Type B pancreatic cell (in vitro differentiated cells): ENCODE measurements around the gene TOX3. TPM values are rescaled to one million over a fixed set of nuclear protein-coding genes. Genes with fewer than 3 reads are reported as not detected.

Experiments used
- DNase-seq: peaks from one replicate; pipeline ENCODE4 v3.0.0; 2021; ENCODE audit warnings: mixed read lengths; ENCODE audit not compliant: unreplicated experiment; ENCODE audit errors: extremely low spot score
- H3K27ac Mint-ChIP-seq: 2 replicates; pipeline ENCODE4 v1.8.0; 2021; ENCODE audit warnings: mild to moderate bottlenecking, mixed read lengths
- H3K27me3 Mint-ChIP-seq: 2 replicates; pipeline ENCODE4 v1.8.0; 2021; ENCODE audit warnings: mixed read lengths
- H3K36me3 Mint-ChIP-seq: 2 replicates; pipeline ENCODE4 v1.8.0; 2021; ENCODE audit warnings: mixed read lengths
- H3K4me1 Mint-ChIP-seq: one replicate; pipeline ENCODE4 v1.8.0; 2021; ENCODE audit warnings: mixed read lengths; ENCODE audit not compliant: unreplicated experiment
- H3K4me3 Mint-ChIP-seq: 2 replicates; pipeline ENCODE4 v1.8.0; 2021; ENCODE audit warnings: mild to moderate bottlenecking, mixed read lengths
- H3K9me3 Mint-ChIP-seq: 2 replicates; pipeline ENCODE4 v1.8.0; 2021; ENCODE audit warnings: mixed read lengths
- total RNA-seq: library from RNA; stranded (reverse); gene quantifications from 2 replicates; pipeline ENCODE4 v1.2.1, GENCODE V29; 2021; ENCODE audit warnings: low replicate concordance
- TF ChIP-seq, protein P1 (sequence below): fragments of 200-600 bp; sonication (generic); conservative IDR thresholded peaks from 2 replicates; pipeline ENCODE4 v1.5.0; 2021; ENCODE audit warnings: antibody characterized with exemption, mild to moderate bottlenecking

TOX3 gene
- total RNA-seq, 1 donor from 2014 or later, result 18.4 TPM

DNA sequence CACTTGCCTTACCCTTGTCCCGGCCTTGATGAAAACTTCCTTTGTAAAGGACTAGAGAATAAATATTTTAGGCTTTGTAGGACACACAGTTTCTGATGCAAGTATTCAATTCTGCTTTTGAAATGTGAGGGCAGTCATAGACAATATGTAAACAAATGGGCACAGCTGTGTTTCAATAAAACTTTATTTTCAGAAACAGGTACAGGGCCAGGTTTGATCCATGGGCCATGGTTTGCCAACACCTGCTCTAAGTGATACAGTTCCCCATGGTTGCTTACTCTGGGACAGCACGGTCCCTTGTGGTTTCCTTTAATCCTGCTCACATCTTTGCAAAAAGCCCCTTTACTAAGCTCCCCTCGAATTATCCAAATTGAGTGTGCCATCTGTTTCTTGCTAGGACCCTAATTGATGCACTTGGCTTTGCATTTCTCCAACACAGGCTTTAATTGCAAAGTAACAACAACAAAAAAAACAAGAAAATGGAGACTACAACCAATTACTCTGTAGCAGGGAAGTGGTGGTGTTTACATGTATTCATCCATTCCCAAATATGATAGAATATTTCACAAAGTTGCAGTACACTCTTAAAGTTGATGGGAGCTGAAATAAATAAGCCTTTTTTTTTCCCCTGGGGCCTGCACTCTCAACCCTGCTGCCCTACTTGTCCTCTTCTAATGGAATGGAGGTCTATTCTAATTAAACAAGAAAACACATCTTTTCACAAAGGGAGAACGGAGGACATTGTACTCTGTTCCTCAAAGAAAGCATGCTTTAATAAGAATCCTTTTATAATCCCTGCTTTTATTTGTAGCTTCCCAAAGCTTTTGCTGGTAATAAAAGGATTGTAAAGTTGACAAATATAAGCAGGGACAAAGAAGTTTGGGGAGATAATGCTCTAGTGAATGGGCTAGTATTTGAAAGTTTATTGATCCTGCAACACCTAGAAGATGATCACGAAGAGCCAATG, 37.7 kb upstream of the TOX3 start:
- H3K4me1 Mint-ChIP-seq, result no peaks in the 10 kb centered on the region
- peaks cover 20% of the 10 kb centered on the region for H3K27me3 Mint-ChIP-seq
- no peak for DNase-seq
- TF ChIP-seq, protein P1, sequence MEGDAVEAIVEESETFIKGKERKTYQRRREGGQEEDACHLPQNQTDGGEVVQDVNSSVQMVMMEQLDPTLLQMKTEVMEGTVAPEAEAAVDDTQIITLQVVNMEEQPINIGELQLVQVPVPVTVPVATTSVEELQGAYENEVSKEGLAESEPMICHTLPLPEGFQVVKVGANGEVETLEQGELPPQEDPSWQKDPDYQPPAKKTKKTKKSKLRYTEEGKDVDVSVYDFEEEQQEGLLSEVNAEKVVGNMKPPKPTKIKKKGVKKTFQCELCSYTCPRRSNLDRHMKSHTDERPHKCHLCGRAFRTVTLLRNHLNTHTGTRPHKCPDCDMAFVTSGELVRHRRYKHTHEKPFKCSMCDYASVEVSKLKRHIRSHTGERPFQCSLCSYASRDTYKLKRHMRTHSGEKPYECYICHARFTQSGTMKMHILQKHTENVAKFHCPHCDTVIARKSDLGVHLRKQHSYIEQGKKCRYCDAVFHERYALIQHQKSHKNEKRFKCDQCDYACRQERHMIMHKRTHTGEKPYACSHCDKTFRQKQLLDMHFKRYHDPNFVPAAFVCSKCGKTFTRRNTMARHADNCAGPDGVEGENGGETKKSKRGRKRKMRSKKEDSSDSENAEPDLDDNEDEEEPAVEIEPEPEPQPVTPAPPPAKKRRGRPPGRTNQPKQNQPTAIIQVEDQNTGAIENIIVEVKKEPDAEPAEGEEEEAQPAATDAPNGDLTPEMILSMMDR, result no peak
- H3K4me3 Mint-ChIP-seq, result no peak overlapping the region
- H3K9me3 Mint-ChIP-seq, result no peaks in the 10 kb centered on the region
- H3K27ac Mint-ChIP-seq, result no peak overlapping the region
- no peaks in the 10 kb centered on the region for H3K36me3 Mint-ChIP-seq

DNA sequence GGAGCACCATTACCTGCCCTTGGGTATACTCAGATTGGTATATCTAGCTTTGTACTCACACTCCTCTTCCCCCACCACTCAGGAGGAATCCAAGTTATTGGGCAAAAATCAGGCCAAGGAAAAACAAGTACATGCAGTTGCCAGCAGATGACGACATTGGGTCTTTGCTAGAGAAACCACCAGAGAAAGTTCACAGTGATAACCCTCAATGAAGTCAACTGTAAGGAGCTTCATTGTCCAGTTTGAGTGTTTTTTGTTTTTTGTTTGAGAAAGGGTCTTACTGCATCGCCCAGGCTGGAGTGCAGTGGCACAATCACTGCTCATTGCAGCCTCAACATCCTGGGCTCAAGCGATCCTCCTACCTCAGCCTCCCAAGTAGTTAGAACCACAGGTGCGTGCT, 34.6 kb upstream of the TOX3 start:
- TF ChIP-seq, protein P1, result peak; percentile 41
- Mint-ChIP-seq H3K4me3 (no peak overlapping the region), H3K27me3 (peaks cover 18% of the 10 kb centered on the region), H3K4me1 (peaks cover 13% of the 10 kb centered on the region), H3K9me3 (no peaks in the 10 kb centered on the region), H3K36me3 (no peaks in the 10 kb centered on the region), H3K27ac (no peak overlapping the region)
- no peak for DNase-seq

DNA sequence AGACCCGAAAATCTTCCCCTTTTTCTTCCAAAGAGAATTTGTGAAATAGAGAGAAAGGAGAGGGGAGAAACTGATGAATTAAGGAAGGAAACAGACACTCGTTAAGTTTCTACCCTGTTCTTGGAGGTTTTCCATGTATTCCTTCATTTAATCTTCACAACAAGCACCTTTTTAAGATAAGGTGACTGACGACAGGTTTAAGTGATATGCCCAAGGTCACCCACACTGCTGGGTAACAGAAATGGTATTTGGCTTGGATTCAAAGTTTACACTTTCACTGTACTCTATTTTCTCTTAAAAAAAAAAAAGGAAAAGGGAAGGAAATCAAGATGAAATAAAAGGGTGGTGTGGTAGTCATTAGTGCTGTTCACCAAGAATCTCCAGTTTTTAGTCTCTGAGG, 33.5 kb upstream of the TOX3 start:
- Mint-ChIP-seq H3K4me1 (peaks cover 16% of the 10 kb centered on the region), H3K27me3 (peaks cover 17% of the 10 kb centered on the region), H3K27ac (no peak overlapping the region), H3K4me3 (no peak overlapping the region), H3K36me3 (no peaks in the 10 kb centered on the region), H3K9me3 (no peaks in the 10 kb centered on the region)
- TF ChIP-seq, protein P1, result no peak
- DNase-seq, result no peak

DNA sequence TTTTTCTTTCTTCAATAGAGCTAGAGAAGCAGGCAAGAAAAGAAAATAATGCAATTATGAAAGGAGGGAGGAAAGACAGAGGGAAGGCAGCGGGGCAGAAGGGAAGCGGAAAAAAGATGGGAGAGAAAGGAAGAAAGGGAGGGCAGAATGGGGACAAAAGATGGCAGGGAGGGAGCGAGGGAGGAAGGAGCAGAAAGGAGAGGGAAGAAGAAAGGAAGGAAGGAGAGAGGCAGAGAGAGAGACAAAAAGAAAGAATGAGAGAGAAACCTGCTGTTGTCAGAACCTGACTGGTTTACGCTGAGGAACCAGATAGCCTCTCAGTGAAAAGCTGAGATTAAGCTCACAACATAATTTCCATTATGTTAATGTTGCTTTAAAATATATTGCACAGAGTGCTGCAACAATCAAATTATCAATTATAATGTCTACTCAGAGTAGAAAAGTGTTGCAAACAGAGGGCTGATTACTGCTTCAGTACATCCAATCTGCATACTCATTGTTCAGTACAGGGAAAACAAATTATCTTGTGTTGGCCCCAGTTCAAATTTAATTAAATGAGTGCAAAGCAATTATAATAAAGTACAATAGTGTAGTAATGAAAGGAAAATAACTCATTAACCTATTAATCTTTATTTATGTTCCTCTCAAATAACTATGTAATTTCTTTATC, 32.0 kb upstream of the TOX3 start:
- Mint-ChIP-seq H3K4me1 (peaks cover 16% of the 10 kb centered on the region), H3K9me3 (no peaks in the 10 kb centered on the region), H3K27me3 (peaks cover 15% of the 10 kb centered on the region), H3K4me3 (no peak overlapping the region), H3K36me3 (no peaks in the 10 kb centered on the region), H3K27ac (peak overlapping the region; percentile 57)
- TF ChIP-seq, protein P1, result no peak
- no peak for DNase-seq

DNA sequence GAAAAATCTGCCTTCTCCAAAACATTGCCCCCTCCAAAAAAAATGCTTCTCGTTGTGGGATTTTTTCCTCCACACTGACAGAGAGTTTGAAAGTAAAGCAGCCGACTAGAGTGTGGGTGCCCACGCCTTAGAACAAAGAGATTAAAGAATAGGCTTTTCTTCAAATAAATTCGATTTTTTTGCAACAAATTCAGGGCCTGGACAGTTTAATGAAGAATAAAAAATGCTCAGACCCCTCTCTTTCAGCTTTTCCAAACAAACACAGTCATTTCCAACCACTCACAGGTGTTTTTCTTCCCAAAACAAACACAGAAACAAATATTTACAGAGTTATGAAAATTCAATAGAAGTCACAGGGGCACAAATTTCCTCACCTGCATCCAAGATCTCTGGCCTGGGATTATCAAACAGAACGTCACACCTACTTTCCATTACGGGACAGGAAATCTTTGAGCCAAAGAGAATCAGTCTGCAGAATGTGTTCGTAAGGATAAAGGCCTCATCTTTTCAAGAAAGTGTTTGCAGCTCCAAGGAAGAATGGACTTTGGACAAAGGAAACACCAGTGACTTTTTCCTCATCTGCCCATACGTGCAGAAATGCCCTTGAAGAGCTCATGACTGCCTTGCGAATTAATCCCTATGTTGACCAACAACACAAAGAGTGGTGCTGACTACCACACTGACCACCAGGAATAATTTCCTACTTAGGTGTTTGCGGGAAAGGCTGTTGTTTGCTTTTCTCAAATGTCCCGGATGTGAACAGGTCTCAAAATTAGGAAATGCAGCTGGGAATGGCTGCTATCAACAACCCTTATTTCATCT, 31.3 kb upstream of the TOX3 start:
- peak overlapping the region; percentile 57 for H3K27ac Mint-ChIP-seq
- no peaks in the 10 kb centered on the region for H3K9me3 Mint-ChIP-seq
- H3K27me3 Mint-ChIP-seq, result peaks cover 12% of the 10 kb centered on the region
- H3K4me1 Mint-ChIP-seq, result peaks cover 16% of the 10 kb centered on the region
- H3K36me3 Mint-ChIP-seq, result no peaks in the 10 kb centered on the region
- H3K4me3 Mint-ChIP-seq, result no peak overlapping the region
- no peak for DNase-seq
- TF ChIP-seq, protein P1, result no peak
